Measurements from ENCODE around the gene RING1. TPM values are rescaled to one million over a fixed set of nuclear protein-coding genes. Genes with fewer than 3 reads are reported as not detected.

RING1 gene
- total RNA-seq = 10 to 100 TPM; 27.4 to 29.7 TPM
- long read RNA-seq, partial matches to known transcripts = 3 of 5 reads
- long read RNA-seq, other reads (novel, unspliced or antisense) = 2 of 5 reads

GRCh38 chr6:33208091-33208967, at the start of gene RING1:
Gene RING1 (plus strand): TSS chr6:33208500. CDS start chr6:33208823, 323 bp downstream.
- DNase-seq (peak; percentile 84 to 93), ATAC-seq (peak; percentile 75)
- intact Hi-C loops (cut with DNase I, micrococcal nuclease) = no loop called here

- ATAC-seq (no peak), DNase-seq (no peak)
- intact Hi-C loops (cut with DNase I, micrococcal nuclease) = loop anchor here in 1 of 2 donors (5.0 kb wide), 2 partner anchors 37 to 87 kb away; no protein-coding TSS in a partner anchor
These were observed 48.2 kb upstream of the RING1 start for GRCh38 chr6:33160096-33160495.

GRCh38 chr6:33160728-33161344, 47.5 kb upstream of the RING1 start:
- ATAC-seq (peak; percentile 92), DNase-seq (peak; percentile 75)
- intact Hi-C loops (cut with DNase I, micrococcal nuclease) = loop anchor here in 1 of 2 donors (5.0 kb wide), 2 partner anchors 36 to 86 kb away; no protein-coding TSS in a partner anchor

- intact Hi-C loops (cut with DNase I, micrococcal nuclease) = loop anchor here in 1 of 2 donors (5.0 kb wide), 2 partner anchors 36 to 86 kb away; no protein-coding TSS in a partner anchor
- peak; percentile 88 for ATAC-seq
- DNase-seq = peak; percentile 68 to 82
These were observed 46.7 kb upstream of the RING1 start for GRCh38 chr6:33161354-33162331.

- intact Hi-C loops (cut with DNase I, micrococcal nuclease) = loop anchor here in 1 of 2 donors (5.0 kb wide), 2 partner anchors 34 to 84 kb away; no protein-coding TSS in a partner anchor
- ATAC-seq = no peak
- no peak for DNase-seq
These were observed 44.8 kb upstream of the RING1 start for GRCh38 chr6:33163540-33163939.

GRCh38 chr6:33164176-33164575, 44.1 kb upstream of the RING1 start:
- intact Hi-C loops (cut with DNase I, micrococcal nuclease) = loop anchor here in 1 of 2 donors (5.0 kb wide), 2 partner anchors 33 to 83 kb away; no protein-coding TSS in a partner anchor
- DNase-seq (no peak), ATAC-seq (no peak)

- no peak for ATAC-seq
- intact Hi-C loops (cut with DNase I, micrococcal nuclease) = loop anchor here in 1 of 2 donors (5.0 kb wide), 2 partner anchors 32 to 82 kb away; no protein-coding TSS in a partner anchor
- no peak for DNase-seq
These were observed 43.5 kb upstream of the RING1 start for GRCh38 chr6:33164665-33165373.

GRCh38 chr6:33165581-33166258, 42.6 kb upstream of the RING1 start:
- intact Hi-C loops (cut with DNase I, micrococcal nuclease) = no loop called here
- no peak for DNase-seq
- ATAC-seq = no peak

GRCh38 chr6:33166363-33166762, 41.9 kb upstream of the RING1 start:
- DNase-seq (no peak), ATAC-seq (no peak)
- intact Hi-C loops (cut with DNase I, micrococcal nuclease) = no loop called here

- intact Hi-C loops (cut with DNase I, micrococcal nuclease) = no loop called here
- ATAC-seq (no peak), DNase-seq (no peak)
These were observed 41.5 kb upstream of the RING1 start for GRCh38 chr6:33166811-33167210.

- intact Hi-C loops (cut with DNase I, micrococcal nuclease) = no loop called here
- DNase-seq (no peak), ATAC-seq (no peak)
These were observed 40.7 kb upstream of the RING1 start for GRCh38 chr6:33167374-33168283.

GRCh38 chr6:33168284-33168601, 40.1 kb upstream of the RING1 start:
- intact Hi-C loops (cut with DNase I, micrococcal nuclease) = no loop called here

GRCh38 chr6:33168639-33169038, 39.7 kb upstream of the RING1 start:
- no peak for DNase-seq
- no peak for ATAC-seq
- intact Hi-C loops (cut with DNase I, micrococcal nuclease) = no loop called here

More at GRCh38 chr6:33168284-33168601, 40.1 kb upstream of the RING1 start:
- no peak for DNase-seq
- ATAC-seq = no peak

- no peak for DNase-seq
- intact Hi-C loops (cut with DNase I, micrococcal nuclease) = no loop called here
- ATAC-seq = no peak
These were observed 38.8 kb upstream of the RING1 start for GRCh38 chr6:33169291-33170175.

GRCh38 chr6:33170176-33171015, 37.9 kb upstream of the RING1 start:
- DNase-seq (no peak), ATAC-seq (no peak)
- intact Hi-C loops (cut with DNase I, micrococcal nuclease) = no loop called here

All from left colon (tissue), 2 donors.